ENCODE data around the gene MAML3. TPM values are rescaled to one million over a fixed set of nuclear protein-coding genes. Genes with fewer than 3 reads are reported as not detected.

MAML3 gene
- total RNA-seq, 4 donors from 2014 or later = 18.2 to 42.7 (median 28.6) TPM

- TF ChIP-seq POLR2A (IDR thresholded peaks at IDR 0.05) (no peak), CTCF (IDR thresholded peaks at IDR 0.05) (no peak)
- H3K27ac ChIP-seq = no peak overlapping the region
- no peaks in the 10 kb centered on the region for H3K36me3 ChIP-seq
- H3K4me3 ChIP-seq = no peak overlapping the region
- H3K9me3 ChIP-seq = no peaks in the 10 kb centered on the region
- peaks cover 13% of the 10 kb centered on the region for H3K4me1 ChIP-seq
- no peak for DNase-seq (ENCODE audit: low spot score in 2 of 2)
- no peaks in the 10 kb centered on the region for H3K27me3 ChIP-seq
- whole genome bisulfite sequencing = 46% methylated on average over 3 of the region's 3 CpGs
Observed at GRCh38 chr4:139794158-139794954, 359.6 kb downstream of the MAML3 start.

GRCh38 chr4:139791681-139792080 is 362.3 kb downstream of the MAML3 start:
- H3K36me3 ChIP-seq = no peaks in the 10 kb centered on the region
- no peak for DNase-seq (ENCODE audit: low spot score in 2 of 2)
- H3K27me3 ChIP-seq = no peaks in the 10 kb centered on the region
- 87% methylated on average over 2 of the region's 2 CpGs for WGBS
- peaks cover 10% of the 10 kb centered on the region for H3K4me1 ChIP-seq
- H3K4me3 ChIP-seq = no peak overlapping the region
- TF ChIP-seq POLR2A (IDR thresholded peaks at IDR 0.05) (no peak), EP300 (IDR thresholded peaks at IDR 0.05) (no peak), CTCF (IDR thresholded peaks at IDR 0.05) (no peak), POLR2AphosphoS5 (IDR thresholded peaks at IDR 0.05) (no peak)
- H3K27ac ChIP-seq = no peak overlapping the region
- H3K9me3 ChIP-seq = no peaks in the 10 kb centered on the region

GRCh38 chr4:139790291-139790690 is 363.7 kb downstream of the MAML3 start:
- Histone ChIP-seq H3K9me3 (no peaks in the 10 kb centered on the region), H3K27me3 (no peaks in the 10 kb centered on the region), H3K4me1 (peaks cover 10% of the 10 kb centered on the region), H3K4me3 (no peak overlapping the region), H3K27ac (no peak overlapping the region), H3K36me3 (no peaks in the 10 kb centered on the region)
- no peak for DNase-seq (ENCODE audit: low spot score in 2 of 2)
- WGBS = 96% methylated on average over 4 of the region's 4 CpGs
- TF ChIP-seq POLR2A (IDR thresholded peaks at IDR 0.05) (no peak), POLR2AphosphoS5 (IDR thresholded peaks at IDR 0.05) (no peak), EP300 (IDR thresholded peaks at IDR 0.05) (no peak), CTCF (IDR thresholded peaks at IDR 0.05) (no peak)

GRCh38 chr4:139789096-139789654 is 364.8 kb downstream of the MAML3 start:
- H3K4me3 ChIP-seq = no peak overlapping the region
- no peak overlapping the region for H3K27ac ChIP-seq
- H3K27me3 ChIP-seq = no peaks in the 10 kb centered on the region
- H3K9me3 ChIP-seq = no peaks in the 10 kb centered on the region
- DNase-seq (ENCODE audit: low spot score in 2 of 2) = no peak
- no peaks in the 10 kb centered on the region for H3K36me3 ChIP-seq
- WGBS = 86% methylated on average over 6 of the region's 6 CpGs
- H3K4me1 ChIP-seq = peaks cover 1% of the 10 kb centered on the region
- TF ChIP-seq POLR2A (IDR thresholded peaks at IDR 0.05) = no peak
- TF ChIP-seq CTCF (IDR thresholded peaks at IDR 0.05) = no peak
- no peak for TF ChIP-seq POLR2AphosphoS5 (IDR thresholded peaks at IDR 0.05)
- no peak for TF ChIP-seq EP300 (IDR thresholded peaks at IDR 0.05)

GRCh38 chr4:139786494-139787354 is 367.3 kb downstream of the MAML3 start:
- Histone ChIP-seq H3K9me3 (no peaks in the 10 kb centered on the region), H3K27me3 (no peaks in the 10 kb centered on the region), H3K4me3 (no peak overlapping the region), H3K4me1 (no peaks in the 10 kb centered on the region), H3K27ac (no peak overlapping the region), H3K36me3 (no peaks in the 10 kb centered on the region)
- WGBS = 85% methylated on average over 12 of the region's 12 CpGs
- no peak for TF ChIP-seq POLR2AphosphoS5 (IDR thresholded peaks at IDR 0.05)
- no peak for TF ChIP-seq POLR2A (IDR thresholded peaks at IDR 0.05)
- no peak for TF ChIP-seq CTCF (IDR thresholded peaks at IDR 0.05)
- no peak for TF ChIP-seq EP300 (IDR thresholded peaks at IDR 0.05)
- no peak for DNase-seq (ENCODE audit: low spot score in 2 of 2)

Data from suprapubic skin (tissue), 4 donors.